Dermis blood vessel endothelial cell (primary cell): ENCODE results near the gene ALPL. TPM values are rescaled to one million over a fixed set of nuclear protein-coding genes. Genes with fewer than 3 reads are reported as not detected.

ENCODE experiments used
- DNase-seq: peaks from one replicate; pipeline ENCODE4 v3.0.0; 2010
- total RNA-seq: library from RNA; depleted of rRNA; stranded (reverse); fragments of >200 nt; gene quantifications from 2 replicates; pipeline ENCODE4 v1.2.3, GENCODE V29; 2014

Gene ALPL
- total RNA-seq, 1 donor from 2014 or later: 0.34 TPM

- no peak for DNase-seq
These were observed 112.7 kb downstream of the ALPL start for GRCh38 chr1:21621761-21622436.

GRCh38 chr1:21622466-21623315 lies 113.5 kb downstream of the ALPL start:
- DNase-seq: no peak

GRCh38 chr1:21623410-21623961 lies 114.3 kb downstream of the ALPL start:
- DNase-seq: no peak

GRCh38 chr1:21624571-21625389 lies 115.6 kb downstream of the ALPL start:
- no peak for DNase-seq

- no peak for DNase-seq
These were observed 116.4 kb downstream of the ALPL start for GRCh38 chr1:21625390-21626190.

GRCh38 chr1:21626921-21627339 lies 117.7 kb downstream of the ALPL start:
- no peak for DNase-seq

Other genes with a start within 250 kb of the ALPL start
- gene ECE1, start 219.0 kb upstream of the ALPL start, total RNA-seq: 223 and 442 TPM in 2 replicates
- 1.4 and 6.6 TPM in 2 replicates for gene NBPF3, start 69.3 kb upstream of the ALPL start, total RNA-seq
- under 0.01 and 0.05 TPM in 2 replicates for gene RAP1GAP, start 159.9 kb downstream of the ALPL start, total RNA-seq